ENCODE measurements around the gene S1PR3.
A peak's percentile ranks its signal among the peaks of the same experiment; 100 is the strongest.
"Not testable (repeated sequence)": the region's sequence is repeated elsewhere in the genome, so short reads cannot be mapped to it uniquely, and the experiment has no call there.

The S1PR3 gene

DNA sequence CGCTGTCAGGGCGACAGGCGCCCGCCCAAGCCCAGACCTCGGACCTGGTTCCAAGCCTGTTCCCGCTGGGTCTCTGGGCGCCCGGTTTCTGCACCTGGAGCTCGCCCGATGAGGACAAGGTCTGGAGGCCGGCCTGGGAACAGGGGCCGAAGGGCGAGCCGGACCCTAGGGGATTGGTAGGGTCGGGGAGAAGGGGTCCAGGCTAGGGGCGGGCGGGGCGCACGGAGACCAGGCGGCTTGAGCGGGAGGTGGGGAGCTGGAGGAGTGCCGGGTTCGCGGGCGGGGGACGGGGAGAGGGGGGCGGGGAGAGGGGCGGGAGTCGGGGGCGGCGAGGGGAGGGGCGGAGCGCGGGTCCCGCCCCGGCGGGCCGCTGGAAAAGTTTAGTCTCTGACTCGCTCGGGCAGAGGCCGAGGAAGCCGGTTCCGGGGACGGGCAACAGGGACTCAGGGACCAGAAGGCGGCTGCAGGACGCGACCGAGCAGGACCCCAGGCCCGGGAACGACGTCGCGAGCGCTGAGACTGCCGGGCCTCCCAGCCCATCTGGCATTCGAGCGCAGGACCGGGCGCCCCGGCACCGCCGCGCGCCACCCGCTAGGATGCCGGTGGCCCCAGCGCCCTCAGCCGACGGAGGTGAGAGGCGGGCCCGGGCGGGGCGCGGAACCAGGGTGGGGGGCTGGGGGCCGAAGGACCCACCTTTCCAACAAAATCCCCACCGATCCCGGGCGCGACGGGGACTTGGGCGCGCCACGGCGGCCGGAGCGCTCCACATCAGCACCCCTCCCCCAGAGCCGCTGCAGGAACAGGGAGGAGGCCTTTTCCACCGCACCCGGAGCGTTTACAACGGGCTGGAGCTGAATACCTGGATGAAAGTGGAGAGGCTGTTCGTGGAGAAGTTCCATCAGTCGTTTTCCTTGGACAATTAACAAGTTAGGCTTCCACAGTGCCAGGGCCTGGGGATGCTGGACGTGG lies at the start of gene S1PR3:
S1PR3 (plus strand) TSS at position 403 of the 969 bp plus-strand sequence. CDS start 9,733 bp downstream, outside the sequence.
- peak; percentile 53 for DNase-seq (ENCODE audit: low spot score)

- DNase-seq (ENCODE audit: low spot score) = not testable (repeated sequence)
These were observed 49.7 kb upstream of the S1PR3 start for GRCh38 chr9:88941586-88941985.

- DNase-seq (ENCODE audit: low spot score) = no peak
These were observed 48.9 kb upstream of the S1PR3 start for GRCh38 chr9:88942411-88942810.

DNA sequence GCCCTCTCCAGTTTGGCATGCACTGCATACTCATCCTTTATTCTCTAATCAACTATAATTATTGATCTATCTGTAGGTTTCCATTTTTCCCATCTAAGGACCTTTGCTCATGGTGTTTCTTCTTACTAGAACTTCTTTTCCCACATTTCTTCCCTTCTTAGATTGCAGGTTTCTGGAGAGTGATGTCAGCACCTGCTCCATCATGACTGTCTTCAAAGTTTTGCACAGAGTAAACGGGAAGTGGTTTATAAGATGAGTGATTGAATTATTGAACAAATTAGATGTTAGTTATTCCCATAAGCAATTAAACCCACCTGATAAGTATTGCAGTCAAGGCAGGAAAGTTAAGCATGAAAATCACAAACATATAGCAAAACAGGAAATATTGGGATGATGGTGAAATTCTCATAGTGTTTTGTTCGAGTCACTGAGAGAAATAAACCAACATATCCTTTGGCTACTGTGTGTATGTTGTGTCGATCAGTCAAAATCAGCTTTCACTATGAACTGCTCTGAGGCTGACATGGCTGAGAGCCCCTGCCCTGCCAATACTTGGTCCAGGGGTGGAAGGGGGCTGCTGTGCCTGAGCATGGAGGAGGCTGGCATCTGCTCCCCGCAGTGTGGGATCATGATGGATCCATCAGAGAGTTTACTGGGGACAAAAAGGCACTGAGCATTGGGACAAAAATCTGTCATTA lies 45.5 kb upstream of the S1PR3 start:
- DNase-seq (ENCODE audit: low spot score) = no peak

DNA sequence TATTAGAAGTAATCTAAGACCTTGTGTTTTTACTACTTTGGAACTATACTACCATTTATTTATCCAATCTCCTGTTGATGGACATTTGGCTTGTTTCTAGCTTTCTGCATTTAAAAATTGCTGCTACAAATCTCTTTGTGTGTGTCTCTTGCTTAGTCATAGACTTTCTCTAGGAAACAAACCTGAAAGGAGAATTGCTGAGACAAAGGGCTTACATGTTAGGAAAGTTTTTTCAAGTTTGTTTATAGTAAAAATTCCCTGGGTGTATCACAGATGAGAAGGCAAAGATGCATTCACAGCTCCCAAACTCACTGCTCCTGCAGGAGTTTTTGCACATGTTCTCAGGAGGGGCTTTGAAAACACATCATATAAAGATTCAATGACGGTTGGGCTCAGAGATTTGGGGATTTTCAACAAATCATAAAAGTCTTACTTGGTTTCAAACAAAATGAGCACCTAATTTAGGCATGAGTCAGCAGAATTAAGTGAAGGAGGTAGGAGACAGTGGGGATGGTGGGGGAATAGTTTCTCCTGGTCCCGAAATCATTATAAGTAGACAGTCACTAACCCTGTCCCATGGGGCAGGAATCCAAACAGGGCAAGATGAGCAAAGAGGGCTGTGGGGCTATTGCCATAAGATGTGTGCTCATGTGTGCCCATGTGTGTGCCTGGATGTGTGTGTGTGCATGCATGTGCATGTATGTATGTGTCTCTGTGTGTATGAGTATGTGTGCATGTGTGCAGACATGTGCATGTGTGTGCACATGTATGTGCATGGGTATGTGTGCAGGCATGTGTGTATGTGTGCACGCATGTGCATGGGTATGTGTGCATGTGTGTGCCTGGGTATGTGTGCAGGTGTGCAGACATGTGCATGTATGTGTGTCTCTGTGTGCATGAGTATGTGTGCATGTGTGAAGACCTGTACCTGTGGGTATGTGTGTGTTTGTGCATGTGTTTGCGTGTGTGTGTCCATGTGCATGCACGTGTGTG lies 43.4 kb upstream of the S1PR3 start:
- DNase-seq (ENCODE audit: low spot score) = no peak

- no peak for DNase-seq (ENCODE audit: low spot score)
These were observed 41.8 kb upstream of the S1PR3 start for GRCh38 chr9:88949425-88949824.

DNA sequence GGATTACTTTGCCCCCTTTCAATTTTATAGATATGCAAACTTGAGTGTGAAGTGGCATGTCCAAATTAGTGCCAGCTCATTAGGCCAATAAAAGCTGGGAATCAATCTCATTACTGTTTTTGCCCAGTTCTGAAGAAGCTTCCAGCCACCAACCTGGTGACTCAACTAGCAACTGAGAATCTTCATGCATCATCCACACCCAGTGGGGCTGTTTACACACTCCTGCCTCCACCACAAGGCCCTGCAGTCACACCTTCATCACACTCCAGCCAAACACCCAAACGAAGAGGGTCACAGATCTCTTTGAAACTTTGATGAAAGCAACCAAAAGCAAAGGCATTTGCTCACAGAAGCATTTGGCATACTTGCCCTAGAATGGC lies 41.3 kb upstream of the S1PR3 start:
- peak; percentile 17 for DNase-seq (ENCODE audit: low spot score)

DNA sequence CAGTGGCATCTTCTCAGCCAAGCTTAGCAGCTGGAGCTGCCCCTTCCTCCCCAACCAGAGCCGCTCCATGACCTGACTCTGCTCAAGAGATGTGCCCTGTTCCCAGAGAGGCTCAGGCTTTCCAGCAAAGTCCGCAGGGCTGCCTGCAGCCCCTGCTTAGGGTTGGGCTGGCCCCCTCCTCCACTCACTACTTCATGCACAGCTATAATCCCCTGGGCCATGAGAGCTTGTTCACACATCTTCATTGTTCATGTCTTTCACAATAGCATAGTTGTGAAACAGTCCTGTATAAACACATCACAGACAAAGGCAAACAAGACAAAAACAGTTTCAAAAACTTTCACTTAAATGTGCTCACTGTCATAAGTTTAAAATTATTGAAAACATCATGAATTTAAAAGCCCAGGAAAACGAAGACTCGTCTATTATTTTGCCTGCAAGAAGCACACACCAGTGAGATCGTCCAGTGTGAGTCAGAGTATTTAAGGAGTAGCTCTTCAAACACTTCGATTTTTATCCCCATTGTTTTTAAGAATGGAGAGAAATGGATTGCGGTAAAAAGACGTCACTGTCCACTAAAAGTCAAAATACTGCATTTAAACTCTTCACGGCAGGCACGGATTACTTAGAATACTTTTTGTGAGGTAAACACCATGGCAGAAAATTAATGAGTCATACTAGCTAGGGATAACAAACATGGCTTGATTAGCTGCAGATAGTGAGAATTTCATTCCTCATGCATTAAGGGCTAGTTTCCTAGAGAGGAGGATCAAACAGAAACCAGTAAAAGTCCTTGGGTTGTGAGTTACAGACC lies 40.7 kb upstream of the S1PR3 start:
- DNase-seq (ENCODE audit: low spot score) = peak; percentile 23

DNA sequence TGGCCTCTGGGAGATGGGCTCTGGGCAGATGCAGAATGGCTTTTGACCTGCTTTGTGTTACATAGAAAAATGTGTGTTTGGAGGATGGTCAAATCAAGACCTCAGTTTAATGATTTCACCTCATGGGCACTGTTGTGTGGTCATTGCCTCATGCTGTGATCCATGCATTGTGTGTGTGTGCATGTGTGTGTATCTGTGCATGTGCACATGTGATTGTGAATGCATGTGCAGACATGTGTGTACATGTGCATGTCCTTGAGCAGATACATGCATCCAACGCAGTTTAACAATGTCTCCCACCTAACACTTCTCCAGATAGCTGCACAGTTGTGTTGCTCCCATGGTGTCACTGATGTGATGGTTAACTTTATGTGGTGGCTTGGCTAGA lies 40.1 kb upstream of the S1PR3 start:
- DNase-seq (ENCODE audit: low spot score) = no peak

DNA sequence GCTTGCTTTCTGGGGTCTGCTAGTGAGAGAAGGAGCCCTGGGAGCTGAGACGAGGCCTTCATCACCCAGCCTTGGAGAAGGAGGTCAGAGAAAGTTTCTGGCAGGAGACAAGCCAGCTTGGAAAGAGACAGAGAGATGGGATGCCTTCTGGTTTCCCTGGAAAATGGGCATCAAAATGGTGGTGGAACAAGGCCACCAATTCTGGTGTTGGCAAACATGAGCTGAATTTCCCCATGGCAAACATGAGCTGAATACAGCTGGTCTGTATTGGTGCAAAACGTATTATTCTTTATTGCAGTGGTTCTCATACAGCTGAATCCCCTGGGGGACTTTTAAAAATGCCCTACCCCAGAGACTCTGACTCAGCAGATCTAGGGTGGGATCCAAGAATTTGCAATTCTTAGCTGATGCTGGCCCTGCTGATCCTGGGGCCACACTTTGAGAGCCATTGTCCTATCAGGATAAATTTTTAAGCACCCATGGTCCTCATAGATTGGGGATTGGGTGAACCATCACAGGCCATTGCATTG lies 39.1 kb upstream of the S1PR3 start:
- no peak for DNase-seq (ENCODE audit: low spot score)

DNA sequence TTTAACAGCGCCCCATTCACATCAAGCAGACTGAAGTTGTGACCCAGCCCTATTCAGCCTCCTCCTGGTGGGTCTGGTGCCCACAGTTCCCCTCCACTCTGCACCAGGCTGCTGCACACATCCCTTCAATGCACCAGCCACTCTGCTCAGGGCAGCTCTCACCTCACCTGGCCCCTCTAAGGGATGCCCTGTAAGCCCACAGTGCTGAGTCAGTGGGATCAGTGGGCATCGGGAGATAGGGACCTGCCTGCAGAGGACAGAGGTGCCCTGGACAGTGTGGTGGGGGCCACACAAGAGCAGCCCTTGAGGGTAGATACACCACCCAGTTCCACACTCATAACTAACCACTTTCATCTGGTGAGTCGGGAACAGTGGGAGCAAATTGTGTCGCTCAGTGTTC lies 38.3 kb upstream of the S1PR3 start:
- no peak for DNase-seq (ENCODE audit: low spot score)

GRCh38 chr9:88953381-88954029 lies 37.8 kb upstream of the S1PR3 start:
- peak; percentile 58 for DNase-seq (ENCODE audit: low spot score)

DNA sequence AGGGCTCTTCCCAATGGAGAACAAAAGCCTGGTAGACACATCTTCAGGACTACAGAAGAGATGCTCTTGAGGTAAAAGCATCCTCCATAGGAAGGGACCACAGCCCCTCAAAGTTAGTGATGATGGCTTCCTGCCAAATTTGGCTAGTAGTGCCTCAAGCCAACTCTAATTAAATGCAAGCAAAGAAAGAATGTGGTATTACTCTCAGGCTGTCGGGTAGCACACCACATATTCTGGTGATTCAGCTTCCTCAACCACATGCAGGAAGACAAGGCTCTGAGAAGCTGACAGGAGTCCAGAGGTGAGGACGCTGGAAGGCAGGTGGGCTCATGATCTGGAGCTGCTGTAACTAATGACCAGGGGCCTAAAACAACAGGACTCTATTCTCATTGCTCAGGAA lies 37.2 kb upstream of the S1PR3 start:
- DNase-seq (ENCODE audit: low spot score) = peak; percentile 49

DNA sequence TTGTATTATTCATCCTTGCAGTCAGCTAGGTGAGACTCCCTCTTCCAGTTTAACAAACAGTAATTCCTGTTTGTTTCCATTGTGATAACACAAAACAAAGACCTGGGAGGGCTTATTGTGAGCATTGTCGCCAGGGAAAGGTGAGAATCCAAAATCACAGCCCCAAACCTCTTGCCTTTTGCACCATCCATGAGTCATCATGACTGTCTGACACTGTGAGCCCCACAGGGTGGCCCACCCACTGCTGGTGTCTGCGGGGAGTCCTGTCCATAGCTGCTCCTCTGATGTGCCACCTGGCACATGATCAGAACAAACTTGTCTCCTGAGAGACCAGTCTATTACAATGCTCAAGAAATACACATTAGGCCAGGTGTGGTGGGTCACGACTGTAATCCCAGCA lies 33.7 kb upstream of the S1PR3 start:
- no peak for DNase-seq (ENCODE audit: low spot score)

- no peak for DNase-seq (ENCODE audit: low spot score)
These were observed 31.4 kb upstream of the S1PR3 start for GRCh38 chr9:88959727-88960469.

DNA sequence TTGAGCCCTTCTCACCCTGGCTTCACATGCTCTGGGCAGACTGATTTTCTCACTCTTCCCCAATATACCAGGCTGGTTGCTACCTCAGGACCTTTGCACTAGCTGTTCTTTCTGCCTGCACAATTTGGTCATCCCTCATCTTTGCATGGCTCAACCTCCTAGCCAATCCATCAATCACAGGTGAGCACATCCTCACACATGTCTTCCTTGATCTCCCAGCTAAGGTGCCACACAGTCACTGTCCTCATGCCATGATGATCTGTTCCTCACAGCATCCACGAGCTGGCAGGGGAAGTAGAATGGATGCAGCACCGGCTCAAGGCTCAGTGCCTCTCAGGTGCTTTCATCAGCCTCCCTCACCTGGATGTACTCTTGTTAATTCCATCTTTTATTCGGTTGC lies 30.6 kb upstream of the S1PR3 start:
- DNase-seq (ENCODE audit: low spot score) = no peak

- DNase-seq (ENCODE audit: low spot score) = no peak
These were observed 25.8 kb upstream of the S1PR3 start for GRCh38 chr9:88965473-88965872.

DNA sequence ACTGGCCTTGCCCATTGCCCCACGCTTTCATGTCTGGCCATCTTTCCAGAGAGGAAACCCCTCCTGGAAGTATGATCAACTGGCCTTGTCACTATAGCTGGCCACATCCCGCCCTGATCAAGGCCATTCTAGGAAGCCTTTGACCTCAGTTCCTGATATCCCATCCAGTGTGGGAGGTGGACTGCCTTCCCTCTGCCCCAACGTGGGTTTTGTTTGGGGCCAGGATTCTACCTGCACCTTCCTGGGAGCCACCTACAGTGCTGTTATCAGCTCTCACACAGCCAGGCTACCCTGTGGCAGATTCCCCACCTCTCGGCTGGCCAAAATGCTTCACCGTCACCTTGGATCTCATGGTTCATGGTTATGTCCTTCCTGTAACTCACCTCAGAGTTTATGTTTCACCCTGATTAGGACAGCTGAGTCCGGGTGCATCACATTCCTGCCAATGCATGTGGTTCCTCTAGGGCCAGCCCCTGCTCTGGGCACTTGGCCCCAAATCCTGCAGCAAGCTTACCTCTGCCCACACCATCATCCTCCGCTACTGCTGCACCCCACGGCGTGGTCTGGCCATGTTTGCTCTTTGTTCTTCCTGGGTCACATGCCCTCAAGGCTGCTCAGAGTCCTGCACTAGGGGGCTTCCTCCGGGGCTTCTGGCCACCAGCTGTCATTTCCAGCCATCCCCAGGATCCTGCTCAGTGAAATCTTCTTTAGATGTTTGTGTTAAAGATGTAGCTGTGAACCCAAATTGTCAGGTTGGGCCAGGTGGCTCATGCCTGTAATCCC lies 24.2 kb upstream of the S1PR3 start:
- no peak for DNase-seq (ENCODE audit: low spot score)

- DNase-seq (ENCODE audit: low spot score) = no peak
These were observed 22.5 kb upstream of the S1PR3 start for GRCh38 chr9:88968799-88969198.
